HepG2 (cell line): Measurements from ENCODE around the gene TECTA. TPM values are rescaled to one million over a fixed set of nuclear protein-coding genes. Genes with fewer than 3 reads are reported as not detected.

Experiments
- AKAP8 ChIP-seq: sonication (generic); formaldehyde crosslinking; IDR thresholded peaks from 2 replicates; pipeline ENCODE4 v1.5.1; 2020; ENCODE audit warnings: mild to moderate bottlenecking, missing genetic modification reagents
- BORCS8-MEF2B ChIP-seq: sonication (generic); formaldehyde crosslinking; IDR thresholded peaks from 2 replicates; pipeline ENCODE4 v1.8.0; 2022; ENCODE audit warnings: mild to moderate bottlenecking, missing genetic modification reagents
- BRCA1 ChIP-seq: sonication (generic); formaldehyde crosslinking; IDR thresholded peaks from 2 replicates; pipeline ENCODE4 v1.4.0; 2020; ENCODE audit warnings: missing genetic modification reagents
- CEBPG ChIP-seq: IDR thresholded peaks from 2 replicates; pipeline ENCODE4 v1.6.1; 2016
- DDIT3 ChIP-seq: sonication (generic); formaldehyde crosslinking; IDR thresholded peaks from 2 replicates; pipeline ENCODE4 v1.4.0; 2020; ENCODE audit warnings: mild to moderate bottlenecking, missing genetic modification reagents
- HNF4A ChIP-seq: sonication (generic); formaldehyde crosslinking; IDR thresholded peaks from 2 replicates; pipeline ENCODE4 v1.4.0; 2020; ENCODE audit warnings: missing genetic modification reagents
- KAT8 ChIP-seq: IDR thresholded peaks from 2 replicates; pipeline ENCODE4 v1.6.1; 2016; ENCODE audit warnings: missing genetic modification reagents, missing compliant biosample characterization
- NR1H2 ChIP-seq: sonication (generic); formaldehyde crosslinking; IDR thresholded peaks from 2 replicates; pipeline ENCODE4 v1.8.1; 2022; ENCODE audit warnings: low read depth, missing genetic modification reagents, borderline replicate concordance
- PAX8 ChIP-seq: sonication (generic); formaldehyde crosslinking; IDR thresholded peaks from 2 replicates; pipeline ENCODE4 v1.8.0; 2022; ENCODE audit warnings: mild to moderate bottlenecking, missing genetic modification reagents, borderline replicate concordance
- RCOR2 ChIP-seq: IDR thresholded peaks from 2 replicates; pipeline ENCODE4 v1.6.1; 2016; ENCODE audit warnings: missing biosample characterization, missing genetic modification reagents
- RELA ChIP-seq: sonication (generic); formaldehyde crosslinking; IDR thresholded peaks from 2 replicates; pipeline ENCODE4 v1.4.0; 2020; ENCODE audit warnings: missing genetic modification reagents
- TBL1XR1 ChIP-seq: fragments of 150-350 bp; IDR thresholded peaks from 2 replicates; pipeline ENCODE4 v1.6.1; 2014; ENCODE audit warnings: borderline replicate concordance, low read length; ENCODE audit not compliant: partially characterized antibody
- TOPORS ChIP-seq: sonication (generic); formaldehyde crosslinking; IDR thresholded peaks from 2 replicates; pipeline ENCODE4 v1.8.0; 2023; ENCODE audit warnings: mild to moderate bottlenecking, missing genetic modification reagents
- ZBTB4 ChIP-seq: sonication (generic); formaldehyde crosslinking; IDR thresholded peaks from 2 replicates; pipeline ENCODE4 v1.4.0; 2020; ENCODE audit warnings: missing genetic modification reagents, mild to moderate bottlenecking, borderline replicate concordance
- ZNF138 ChIP-seq: sonication (generic); formaldehyde crosslinking; IDR thresholded peaks from 2 replicates; pipeline ENCODE4 v1.5.0; 2020; ENCODE audit warnings: mild to moderate bottlenecking, low read depth, missing genetic modification reagents
- ZNF616 ChIP-seq: sonication (generic); formaldehyde crosslinking; IDR thresholded peaks from 2 replicates; pipeline ENCODE4 v1.5.0; 2020; ENCODE audit warnings: low read depth, mild to moderate bottlenecking, missing genetic modification reagents
- ZSCAN31 ChIP-seq: sonication (generic); formaldehyde crosslinking; IDR thresholded peaks from 2 replicates; pipeline ENCODE4 v1.5.0; 2020; ENCODE audit warnings: low read depth, mild to moderate bottlenecking, missing genetic modification reagents
- polyA plus RNA-seq, 8 experiments: library from polyadenylated mRNA; depleted of rRNA in 3 of 8; stranded (reverse) in 7 of 8; unstranded in 1 of 8; fragments of >200 nt; fragmentation: Illumina TruSeq in 4 of 8; extraction: Trizol in 4 of 8; gene quantifications; 2 replicates each; pipeline versions ENCODE4 v1.2.1 to v1.2.3, GENCODE V29; 2011 to 2016; ENCODE audit warnings: low read depth in 4 of 8, missing spikeins in 1 of 8, mixed read lengths in 1 of 8; ENCODE audit not compliant: insufficient read depth in 1 of 8
- total RNA-seq, 5 experiments: library from RNA; depleted of rRNA; stranded (reverse); fragments of >200 nt; fragmentation: Illumina TruSeq; extraction: Trizol; gene quantifications; 2 replicates each; pipeline ENCODE4 v1.2.3, GENCODE V29; 2016; ENCODE audit warnings: low read depth in 1 of 5
- TF ChIP-seq, protein P1 (sequence below): IDR thresholded peaks from 2 replicates; pipeline ENCODE4 v1.6.1; 2016; ENCODE audit warnings: mild to moderate bottlenecking, missing biosample characterization, missing genetic modification reagents
- TF ChIP-seq, protein P2 (sequence below): sonication (generic); formaldehyde crosslinking; IDR thresholded peaks from 2 replicates; pipeline ENCODE4 v1.4.0; 2020; ENCODE audit warnings: low read depth, mild to moderate bottlenecking, missing genetic modification reagents
- TF ChIP-seq, protein P3 (sequence below): sonication (generic); formaldehyde crosslinking; conservative IDR thresholded peaks from 2 replicates; pipeline ENCODE4 v1.8.0; 2022; ENCODE audit warnings: missing genetic modification reagents
- TF ChIP-seq, protein P4 (sequence below): sonication (generic); formaldehyde crosslinking; IDR thresholded peaks from 2 replicates; pipeline ENCODE4 v1.4.0; 2020; ENCODE audit warnings: missing genetic modification reagents, borderline replicate concordance

TECTA gene
- total and polyA plus RNA-seq, 2 of the 13 experiments (the other 11 are each of a cell fraction or from before 2014, with no cell fraction given), result 0.04 to 0.17 TPM

DNA sequence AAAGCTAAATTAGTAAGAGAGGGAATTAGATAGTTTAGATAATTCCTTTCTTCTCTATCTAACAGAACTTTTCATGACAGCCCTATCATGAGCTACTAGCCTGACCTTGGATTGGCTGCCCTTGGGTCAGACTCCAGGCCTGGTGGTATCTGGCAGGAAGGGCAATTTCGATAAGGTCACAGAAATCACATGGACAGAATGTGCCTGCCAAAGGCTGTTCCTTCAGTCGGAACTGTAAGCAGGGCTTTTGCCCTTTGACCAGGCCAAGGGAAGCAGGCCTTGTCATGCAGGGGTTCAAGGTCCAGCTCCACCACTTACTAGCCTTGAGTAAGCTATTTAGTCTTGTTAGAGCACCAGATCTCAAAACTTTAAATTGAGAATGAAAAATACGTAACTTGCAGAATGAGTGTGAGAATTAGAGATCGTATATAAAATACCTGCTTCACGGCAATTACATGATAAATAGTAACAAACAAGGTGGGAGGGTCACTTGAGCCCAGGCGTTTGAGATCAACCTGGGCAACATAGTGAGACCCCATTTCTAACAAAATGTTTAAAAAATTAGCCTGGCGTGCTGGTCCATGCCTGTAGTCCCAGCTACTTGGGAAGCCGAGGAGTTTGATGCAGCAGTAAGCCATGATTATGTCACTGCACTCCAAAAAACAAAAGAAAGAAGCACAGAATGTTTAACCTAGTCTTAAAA, 130.7 kb downstream of the TECTA start (continued):
- no peak for TF ChIP-seq DDIT3 (CRISPR knock-in tag)
- TF ChIP-seq TBL1XR1, result no peak
- peak; percentile 55; the same call in 1 of the 2 replicates for TF ChIP-seq KAT8 (CRISPR knock-in tag)
- TF ChIP-seq ZSCAN31 (CRISPR knock-in tag), result no peak
- peak; percentile 73 for TF ChIP-seq RCOR2 (CRISPR knock-in tag)
- no peak for TF ChIP-seq TOPORS (CRISPR knock-in tag)
- TF ChIP-seq NR1H2 (CRISPR knock-in tag), result no peak
- TF ChIP-seq, protein P1, sequence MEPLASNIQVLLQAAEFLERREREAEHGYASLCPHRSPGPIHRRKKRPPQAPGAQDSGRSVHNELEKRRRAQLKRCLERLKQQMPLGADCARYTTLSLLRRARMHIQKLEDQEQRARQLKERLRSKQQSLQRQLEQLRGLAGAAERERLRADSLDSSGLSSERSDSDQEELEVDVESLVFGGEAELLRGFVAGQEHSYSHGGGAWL (CRISPR knock-in tag), result no peak
- TF ChIP-seq, protein P2, sequence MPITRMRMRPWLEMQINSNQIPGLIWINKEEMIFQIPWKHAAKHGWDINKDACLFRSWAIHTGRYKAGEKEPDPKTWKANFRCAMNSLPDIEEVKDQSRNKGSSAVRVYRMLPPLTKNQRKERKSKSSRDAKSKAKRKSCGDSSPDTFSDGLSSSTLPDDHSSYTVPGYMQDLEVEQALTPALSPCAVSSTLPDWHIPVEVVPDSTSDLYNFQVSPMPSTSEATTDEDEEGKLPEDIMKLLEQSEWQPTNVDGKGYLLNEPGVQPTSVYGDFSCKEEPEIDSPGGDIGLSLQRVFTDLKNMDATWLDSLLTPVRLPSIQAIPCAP, result no peak
- peak; percentile 24; the same call in 1 of the 2 replicates for TF ChIP-seq CEBPG (CRISPR knock-in tag)
- TF ChIP-seq ZNF616, result no peak
- TF ChIP-seq, protein P3, sequence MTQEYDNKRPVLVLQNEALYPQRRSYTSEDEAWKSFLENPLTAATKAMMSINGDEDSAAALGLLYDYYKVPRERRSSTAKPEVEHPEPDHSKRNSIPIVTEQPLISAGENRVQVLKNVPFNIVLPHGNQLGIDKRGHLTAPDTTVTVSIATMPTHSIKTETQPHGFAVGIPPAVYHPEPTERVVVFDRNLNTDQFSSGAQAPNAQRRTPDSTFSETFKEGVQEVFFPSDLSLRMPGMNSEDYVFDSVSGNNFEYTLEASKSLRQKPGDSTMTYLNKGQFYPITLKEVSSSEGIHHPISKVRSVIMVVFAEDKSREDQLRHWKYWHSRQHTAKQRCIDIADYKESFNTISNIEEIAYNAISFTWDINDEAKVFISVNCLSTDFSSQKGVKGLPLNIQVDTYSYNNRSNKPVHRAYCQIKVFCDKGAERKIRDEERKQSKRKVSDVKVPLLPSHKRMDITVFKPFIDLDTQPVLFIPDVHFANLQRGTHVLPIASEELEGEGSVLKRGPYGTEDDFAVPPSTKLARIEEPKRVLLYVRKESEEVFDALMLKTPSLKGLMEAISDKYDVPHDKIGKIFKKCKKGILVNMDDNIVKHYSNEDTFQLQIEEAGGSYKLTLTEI, result no peak
- TF ChIP-seq RELA, result no peak
- no peak for TF ChIP-seq ZNF138 (CRISPR knock-in tag)
- TF ChIP-seq ZBTB4, result no peak
- no peak for TF ChIP-seq BORCS8-MEF2B (CRISPR knock-in tag)
- TF ChIP-seq PAX8, result no peak
- TF ChIP-seq, protein P4, sequence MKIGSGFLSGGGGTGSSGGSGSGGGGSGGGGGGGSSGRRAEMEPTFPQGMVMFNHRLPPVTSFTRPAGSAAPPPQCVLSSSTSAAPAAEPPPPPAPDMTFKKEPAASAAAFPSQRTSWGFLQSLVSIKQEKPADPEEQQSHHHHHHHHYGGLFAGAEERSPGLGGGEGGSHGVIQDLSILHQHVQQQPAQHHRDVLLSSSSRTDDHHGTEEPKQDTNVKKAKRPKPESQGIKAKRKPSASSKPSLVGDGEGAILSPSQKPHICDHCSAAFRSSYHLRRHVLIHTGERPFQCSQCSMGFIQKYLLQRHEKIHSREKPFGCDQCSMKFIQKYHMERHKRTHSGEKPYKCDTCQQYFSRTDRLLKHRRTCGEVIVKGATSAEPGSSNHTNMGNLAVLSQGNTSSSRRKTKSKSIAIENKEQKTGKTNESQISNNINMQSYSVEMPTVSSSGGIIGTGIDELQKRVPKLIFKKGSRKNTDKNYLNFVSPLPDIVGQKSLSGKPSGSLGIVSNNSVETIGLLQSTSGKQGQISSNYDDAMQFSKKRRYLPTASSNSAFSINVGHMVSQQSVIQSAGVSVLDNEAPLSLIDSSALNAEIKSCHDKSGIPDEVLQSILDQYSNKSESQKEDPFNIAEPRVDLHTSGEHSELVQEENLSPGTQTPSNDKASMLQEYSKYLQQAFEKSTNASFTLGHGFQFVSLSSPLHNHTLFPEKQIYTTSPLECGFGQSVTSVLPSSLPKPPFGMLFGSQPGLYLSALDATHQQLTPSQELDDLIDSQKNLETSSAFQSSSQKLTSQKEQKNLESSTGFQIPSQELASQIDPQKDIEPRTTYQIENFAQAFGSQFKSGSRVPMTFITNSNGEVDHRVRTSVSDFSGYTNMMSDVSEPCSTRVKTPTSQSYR, result no peak
- peak; percentile 98 for TF ChIP-seq HNF4A (CRISPR knock-in tag)
- TF ChIP-seq AKAP8 (CRISPR knock-in tag), result no peak
- no peak for TF ChIP-seq BRCA1 (CRISPR knock-in tag)
